TTC549 (cell line): Measurements from ENCODE around the gene TTLL3.
"Not testable (repeated sequence)": the region's sequence is repeated elsewhere in the genome, so short reads cannot be mapped to it uniquely, and the experiment has no call there.

ENCODE experiments used
- FAIRE-seq: peaks from 2 replicates; lab custom pipeline; 2012; peaks lifted over from hg19 to GRCh38; lab: Jason Lieb, UNC

Gene TTLL3, protein sequence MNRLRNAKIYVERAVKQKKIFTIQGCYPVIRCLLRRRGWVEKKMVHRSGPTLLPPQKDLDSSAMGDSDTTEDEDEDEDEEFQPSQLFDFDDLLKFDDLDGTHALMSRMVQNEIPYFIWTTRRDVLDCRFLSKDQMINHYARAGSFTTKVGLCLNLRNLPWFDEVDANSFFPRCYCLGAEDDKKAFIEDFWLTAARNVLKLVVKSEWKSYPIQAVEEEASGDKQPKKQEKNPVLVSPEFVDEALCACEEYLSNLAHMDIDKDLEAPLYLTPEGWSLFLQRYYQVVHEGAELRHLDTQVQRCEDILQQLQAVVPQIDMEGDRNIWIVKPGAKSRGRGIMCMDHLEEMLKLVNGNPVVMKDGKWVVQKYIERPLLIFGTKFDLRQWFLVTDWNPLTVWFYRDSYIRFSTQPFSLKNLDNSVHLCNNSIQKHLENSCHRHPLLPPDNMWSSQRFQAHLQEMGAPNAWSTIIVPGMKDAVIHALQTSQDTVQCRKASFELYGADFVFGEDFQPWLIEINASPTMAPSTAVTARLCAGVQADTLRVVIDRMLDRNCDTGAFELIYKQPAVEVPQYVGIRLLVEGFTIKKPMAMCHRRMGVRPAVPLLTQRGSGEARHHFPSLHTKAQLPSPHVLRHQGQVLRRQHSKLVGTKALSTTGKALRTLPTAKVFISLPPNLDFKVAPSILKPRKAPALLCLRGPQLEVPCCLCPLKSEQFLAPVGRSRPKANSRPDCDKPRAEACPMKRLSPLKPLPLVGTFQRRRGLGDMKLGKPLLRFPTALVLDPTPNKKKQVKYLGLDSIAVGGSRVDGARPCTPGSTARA

DNA sequence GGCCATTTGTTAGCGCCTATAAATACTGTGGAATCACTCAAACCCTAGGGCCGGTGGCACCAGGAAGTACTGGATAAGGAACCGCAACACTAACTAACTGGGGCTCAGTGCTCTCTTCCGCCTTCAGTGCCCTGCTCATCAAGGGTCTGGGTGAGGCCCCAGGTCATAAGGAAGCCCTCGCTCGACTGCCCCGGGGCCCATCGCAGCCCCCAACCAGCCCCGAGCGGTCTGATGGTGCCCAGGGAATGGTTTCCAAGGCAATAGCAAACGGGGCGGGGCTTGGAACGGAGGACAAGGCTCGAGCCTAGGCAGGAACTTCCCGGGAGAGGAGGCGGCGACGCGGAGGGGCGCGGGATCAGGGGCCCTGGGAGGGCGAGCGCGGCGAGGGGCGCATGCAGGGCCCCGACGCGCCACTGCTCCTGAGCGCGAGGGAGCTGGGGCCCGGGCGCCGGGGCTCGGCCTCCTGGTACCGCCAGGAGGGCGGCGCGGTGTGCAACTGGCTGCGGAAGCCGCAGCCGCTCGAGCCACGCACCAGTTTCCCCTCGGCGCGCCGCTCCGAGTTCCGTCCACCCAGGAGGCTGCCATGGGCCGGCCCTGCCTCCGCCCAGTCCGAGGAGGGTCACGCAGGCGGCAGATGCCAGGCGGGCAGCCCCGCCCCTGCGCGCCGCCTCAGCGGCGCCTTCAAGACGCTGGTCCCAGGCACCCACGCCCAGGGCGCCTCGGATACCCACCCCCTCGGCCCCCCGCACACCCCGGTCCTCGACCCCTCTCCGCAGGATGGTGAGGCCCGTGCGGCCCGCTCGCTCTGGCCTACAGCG, at the start of gene TTLL3:
TSS of gene TTLL3 (plus strand) at position 648 of the 818 bp plus-strand sequence. CDS start 400 bp downstream, outside the sequence.
- no peak for FAIRE-seq

DNA sequence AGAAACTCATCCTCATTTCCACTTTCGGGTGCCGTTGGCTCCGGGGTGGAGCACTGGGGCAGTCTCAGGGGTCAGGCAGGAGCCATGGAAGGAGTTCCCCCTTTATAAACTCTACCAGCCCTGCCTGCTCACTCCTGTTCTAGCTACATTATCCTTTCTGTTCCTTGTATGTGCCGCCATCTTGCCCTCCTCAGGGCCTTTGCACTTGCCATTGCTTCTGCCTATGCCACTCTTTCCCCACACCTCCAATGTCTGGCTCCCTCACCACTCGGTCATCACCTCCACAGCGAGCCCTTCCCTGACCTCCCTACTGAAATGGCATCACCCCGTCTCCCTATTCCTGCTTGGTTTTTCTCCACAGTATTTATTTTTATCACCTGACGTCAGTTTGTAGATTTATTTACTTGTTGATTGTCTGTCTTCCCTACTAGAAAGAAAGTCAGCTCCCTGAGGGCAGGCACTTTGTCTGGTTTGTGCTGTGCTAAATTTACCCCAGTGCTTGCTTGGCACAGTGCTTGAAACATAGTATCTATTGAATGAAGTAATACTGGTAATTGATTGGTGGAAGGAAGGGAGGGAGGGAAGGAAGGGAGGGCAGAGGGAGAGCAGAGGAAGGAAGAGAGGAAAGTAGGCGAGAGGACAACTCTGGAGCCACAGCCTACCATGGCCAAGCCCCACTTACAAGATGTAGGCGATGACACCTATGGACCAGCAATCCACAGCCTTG, 49.1 kb upstream of the TTLL3 start:
- no peak for FAIRE-seq

DNA sequence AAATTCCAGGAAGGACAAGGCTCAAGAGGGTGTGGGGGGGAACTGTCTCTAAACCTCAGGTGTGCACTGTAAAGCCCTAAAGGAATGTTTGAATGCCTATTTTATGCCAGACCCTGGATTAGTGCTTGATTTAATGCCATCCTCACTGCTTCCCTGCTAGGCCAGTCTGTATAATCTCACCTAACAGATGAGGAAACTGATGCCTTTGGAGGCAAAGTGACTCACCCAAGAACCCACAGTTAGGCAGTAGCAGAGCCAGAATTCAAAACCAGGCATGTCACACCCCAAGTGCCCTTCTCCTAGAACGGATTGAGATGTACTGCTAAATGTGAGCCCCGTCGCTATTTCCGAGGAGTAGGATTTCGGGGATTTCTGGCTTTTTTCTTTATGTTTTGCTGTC, 48.1 kb upstream of the TTLL3 start:
- no peak for FAIRE-seq

DNA sequence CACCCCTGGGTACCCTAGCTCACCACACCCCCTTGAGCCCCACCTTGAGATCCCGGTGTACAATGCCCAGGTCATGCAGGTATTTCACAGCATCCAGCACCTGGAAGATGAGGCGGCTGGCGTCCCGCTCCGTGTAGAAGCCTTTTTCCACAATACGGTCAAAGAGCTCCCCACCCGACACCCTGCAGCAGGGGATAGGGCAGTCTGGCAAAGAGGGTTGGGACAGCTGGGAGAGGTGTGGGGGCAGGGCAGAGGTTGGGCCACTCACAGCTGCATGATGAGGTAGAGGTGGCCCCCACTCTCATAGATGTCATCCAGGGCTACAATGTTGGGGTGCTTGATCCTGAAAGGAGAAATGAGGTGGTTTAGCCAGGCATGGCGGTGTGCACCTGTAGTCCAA, 47.2 kb upstream of the TTLL3 start:
- no peak for FAIRE-seq

DNA sequence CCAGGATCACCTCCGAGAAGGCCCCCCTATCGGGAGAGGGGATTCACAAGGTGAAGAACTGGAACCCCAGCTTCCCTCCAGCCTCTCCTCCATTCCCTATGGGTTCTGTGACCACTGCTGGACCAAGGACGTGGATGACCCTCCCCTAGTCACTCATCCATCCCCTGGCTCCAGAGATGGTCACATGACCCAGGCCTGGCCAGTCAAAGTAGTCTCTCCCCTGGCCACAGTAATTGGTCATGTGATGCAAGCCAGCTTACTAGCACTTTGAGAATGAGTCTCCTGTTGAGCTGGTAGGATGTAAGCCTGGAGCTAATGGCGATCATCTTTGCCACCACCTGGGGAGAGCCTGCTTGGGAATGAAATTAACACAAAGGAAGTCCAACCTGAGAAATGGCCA, 44.2 kb upstream of the TTLL3 start:
- FAIRE-seq, result no peak

DNA sequence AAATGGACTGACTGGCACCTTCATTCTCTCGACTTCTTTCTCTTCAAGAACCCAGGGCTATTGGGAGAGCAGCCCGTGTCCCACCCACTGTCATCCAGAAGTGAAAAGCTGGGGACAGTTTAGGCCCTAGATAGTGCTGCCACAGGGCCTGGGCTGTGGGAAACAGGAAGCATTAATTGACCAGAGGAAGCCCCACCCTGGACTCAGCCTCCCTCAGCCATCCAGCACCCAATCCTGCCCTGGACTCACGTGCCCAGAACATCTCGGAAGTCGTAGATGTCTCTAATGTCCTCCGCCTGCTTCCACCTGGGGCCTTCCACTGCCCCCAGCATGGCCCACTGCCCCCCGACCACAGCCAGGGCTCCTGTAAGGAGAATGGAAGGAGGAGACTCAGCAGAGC, 42.6 kb upstream of the TTLL3 start:
- FAIRE-seq, result no peak

DNA sequence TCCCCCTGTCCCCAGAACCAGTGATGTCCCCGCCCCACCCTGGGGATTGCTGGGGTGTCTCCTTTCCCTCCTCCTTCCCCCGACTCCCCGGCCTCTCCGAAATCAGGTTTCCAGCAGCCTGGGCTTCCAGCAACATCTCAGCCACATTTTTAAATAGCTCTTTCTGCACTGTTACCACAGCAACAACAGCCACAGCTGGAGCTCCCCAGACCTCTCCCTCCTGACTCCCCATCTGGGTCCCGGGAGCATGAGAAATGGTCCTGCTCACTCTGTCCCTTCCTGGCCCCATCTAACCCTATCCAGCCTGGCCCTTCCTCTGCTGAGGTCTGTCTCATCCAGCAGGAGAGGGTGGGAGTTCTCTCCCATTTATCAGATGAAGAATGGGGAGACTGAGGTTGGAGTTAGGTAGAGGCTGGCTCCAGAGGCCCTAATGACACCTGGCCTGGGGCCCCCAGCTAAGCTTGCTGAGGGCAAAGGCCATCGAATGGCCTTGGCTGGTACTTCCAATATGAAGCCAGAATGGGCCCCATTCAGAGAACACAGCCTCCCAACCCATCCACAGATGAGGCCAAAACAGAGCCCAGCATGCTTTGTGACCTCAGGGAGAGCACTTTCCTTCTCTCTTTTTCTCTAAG, 41.8 kb upstream of the TTLL3 start:
- FAIRE-seq, result no peak

DNA sequence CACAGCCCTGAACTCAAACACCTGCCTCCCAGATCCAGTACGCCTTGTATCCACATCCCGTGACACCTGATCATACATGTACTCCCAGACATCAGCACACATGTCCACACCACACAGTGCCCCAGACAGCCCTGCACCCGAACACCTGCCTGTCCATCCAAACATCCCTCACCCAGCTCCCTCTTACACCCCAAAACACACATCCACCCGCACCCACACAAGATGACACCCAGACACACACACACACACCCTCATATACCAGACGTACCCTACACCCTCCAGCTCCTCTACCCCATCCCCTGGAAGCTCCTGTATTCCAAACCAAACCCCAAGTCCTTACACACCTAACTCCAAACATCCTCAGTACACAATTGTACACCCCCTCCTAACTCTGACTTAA, 41.0 kb upstream of the TTLL3 start:
- FAIRE-seq, result no peak

DNA sequence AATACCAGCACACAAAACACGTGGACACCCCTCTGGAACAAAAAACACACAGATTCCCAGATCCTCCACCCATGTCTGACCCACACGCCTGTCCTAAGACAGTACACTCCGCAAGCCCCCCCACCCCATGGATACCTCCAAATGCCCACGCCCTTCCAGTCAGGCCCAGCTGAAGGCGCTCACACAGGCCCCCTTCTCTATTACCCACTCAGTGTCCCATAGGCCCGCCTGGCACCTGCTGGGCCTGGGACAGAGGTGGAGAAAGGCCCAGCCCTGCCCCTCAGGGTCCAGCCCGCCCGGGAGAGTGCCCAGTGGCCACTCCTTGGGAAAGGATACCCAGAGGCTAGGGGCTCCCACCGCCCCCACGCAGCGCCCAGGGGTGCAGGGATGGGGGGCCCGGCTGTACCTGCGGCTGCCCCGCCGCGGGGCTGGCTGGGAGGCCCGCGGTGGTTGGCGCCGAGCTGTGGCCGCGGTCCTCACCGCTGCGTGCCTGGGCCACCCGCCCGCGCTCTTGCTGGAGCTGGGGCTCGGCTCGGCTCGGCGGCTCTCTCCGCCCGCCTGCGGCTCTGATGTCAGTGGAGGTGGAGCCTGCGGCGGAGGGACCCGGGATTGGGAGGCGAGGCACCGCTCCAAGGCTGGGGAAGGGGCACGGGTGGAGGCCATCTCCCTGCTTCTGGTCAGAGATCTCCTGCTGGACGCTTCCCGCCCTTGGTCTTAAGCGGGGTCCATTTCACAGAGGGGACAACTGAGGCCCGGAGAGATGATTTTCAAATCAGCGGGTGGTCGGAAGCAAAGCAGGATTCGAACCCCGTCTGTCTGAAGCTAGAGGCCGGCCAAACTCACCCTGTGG, 40.4 kb upstream of the TTLL3 start, which contains the start of gene CAMK1:
TSS of gene CAMK1 (minus strand) at position 522 of the 850 bp plus-strand sequence. CDS start 2,198 bp downstream, outside the sequence.
- FAIRE-seq, result no peak

DNA sequence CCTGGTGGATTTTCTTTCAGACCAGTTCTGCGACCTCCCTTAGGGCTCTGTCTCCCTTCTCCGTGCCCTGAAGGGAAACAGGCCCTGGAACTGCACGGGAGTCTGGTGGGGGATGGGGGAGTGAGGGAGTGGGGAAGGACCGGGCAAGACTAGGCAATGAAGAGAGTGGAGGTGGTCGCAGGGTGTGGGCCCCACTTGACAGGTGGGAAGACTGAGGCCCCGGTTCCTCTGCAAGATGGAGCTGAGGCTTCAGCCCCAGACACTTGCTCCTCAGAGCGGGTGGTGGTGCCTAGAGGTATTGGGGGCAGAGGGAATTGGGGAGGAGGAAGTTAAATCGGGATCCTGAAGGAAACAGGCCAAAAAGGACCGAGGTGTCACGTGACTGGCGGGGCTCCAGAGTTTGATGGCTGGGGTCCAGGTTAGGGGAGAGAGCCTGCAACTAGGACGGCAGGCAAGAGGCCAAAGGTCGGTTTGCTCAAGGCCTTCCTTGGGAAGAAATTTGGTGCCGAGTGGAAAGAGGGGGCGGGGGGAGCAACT, 39.7 kb upstream of the TTLL3 start:
- no peak for FAIRE-seq

DNA sequence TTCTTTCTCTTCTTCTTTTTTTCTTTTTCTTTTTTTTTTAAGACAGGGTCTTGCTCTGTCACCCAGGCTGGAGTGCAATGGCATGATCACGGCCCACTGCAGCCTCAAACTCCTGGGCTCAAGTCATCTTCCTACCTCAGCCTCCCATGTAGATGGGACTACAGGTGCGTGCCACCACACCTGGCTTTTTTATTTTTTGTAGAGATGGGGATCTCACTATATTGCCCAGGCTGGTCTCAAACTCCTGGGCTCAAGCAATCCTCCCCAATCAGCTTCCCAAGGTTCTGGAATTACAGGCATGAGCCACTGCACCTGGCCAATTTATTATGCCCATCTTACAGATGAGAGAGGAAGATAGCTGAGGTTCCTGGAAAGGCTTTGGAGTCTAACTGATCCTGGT, 39.1 kb upstream of the TTLL3 start:
- FAIRE-seq, result not testable (repeated sequence)

DNA sequence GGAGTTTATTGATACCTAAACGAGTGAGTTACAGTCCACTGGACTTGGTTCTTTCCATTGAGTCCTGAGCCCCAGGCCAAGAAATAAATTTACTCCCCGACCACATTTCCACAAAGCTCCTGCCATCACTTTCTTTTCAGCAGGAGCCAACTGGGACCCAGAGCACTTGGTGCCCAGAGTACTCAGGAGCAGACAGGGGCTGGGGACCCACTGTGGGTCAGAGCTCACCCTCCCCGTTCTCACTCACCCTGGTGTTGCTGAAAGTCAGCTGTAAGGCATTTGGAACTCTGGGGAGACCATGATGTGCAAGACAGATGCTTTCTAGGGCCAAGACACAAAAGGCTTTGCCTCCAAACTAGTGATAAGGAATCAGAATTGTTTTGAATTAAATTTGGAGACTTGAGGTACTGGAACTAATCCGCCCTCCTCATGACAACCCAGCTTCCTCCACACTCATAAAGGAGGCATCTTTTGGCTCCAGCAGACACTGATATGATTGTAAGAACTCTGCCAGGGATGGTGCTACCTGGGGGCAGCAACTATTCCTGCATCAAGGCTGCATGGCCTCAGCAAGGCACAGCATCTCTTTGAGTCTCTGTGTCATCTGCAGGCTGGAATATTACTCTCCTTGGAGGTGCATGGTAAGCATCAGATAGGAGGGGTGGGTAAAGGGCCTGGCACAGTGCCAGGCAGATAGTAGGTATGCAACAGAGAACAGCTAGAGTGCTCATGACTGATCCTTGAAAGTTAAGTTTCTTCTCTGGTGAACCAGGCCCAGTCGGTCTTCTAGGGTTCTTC, 33.0 kb upstream of the TTLL3 start:
- no peak for FAIRE-seq

DNA sequence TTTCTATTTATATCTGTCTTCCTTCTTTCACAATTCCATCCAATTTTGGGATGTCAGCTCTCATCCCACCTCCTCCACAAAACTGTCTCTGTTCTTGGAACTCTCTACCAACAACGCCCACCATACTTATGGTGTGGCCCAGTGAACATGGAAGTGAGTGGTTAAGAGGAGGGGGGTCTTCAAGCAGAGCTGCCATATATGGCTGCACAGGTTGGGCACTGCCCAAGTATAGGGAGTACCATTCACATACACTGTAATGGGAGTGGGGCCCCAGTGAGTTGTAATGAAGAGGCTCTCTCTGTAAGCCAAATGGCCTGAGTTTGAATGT, 32.4 kb upstream of the TTLL3 start:
- no peak for FAIRE-seq

DNA sequence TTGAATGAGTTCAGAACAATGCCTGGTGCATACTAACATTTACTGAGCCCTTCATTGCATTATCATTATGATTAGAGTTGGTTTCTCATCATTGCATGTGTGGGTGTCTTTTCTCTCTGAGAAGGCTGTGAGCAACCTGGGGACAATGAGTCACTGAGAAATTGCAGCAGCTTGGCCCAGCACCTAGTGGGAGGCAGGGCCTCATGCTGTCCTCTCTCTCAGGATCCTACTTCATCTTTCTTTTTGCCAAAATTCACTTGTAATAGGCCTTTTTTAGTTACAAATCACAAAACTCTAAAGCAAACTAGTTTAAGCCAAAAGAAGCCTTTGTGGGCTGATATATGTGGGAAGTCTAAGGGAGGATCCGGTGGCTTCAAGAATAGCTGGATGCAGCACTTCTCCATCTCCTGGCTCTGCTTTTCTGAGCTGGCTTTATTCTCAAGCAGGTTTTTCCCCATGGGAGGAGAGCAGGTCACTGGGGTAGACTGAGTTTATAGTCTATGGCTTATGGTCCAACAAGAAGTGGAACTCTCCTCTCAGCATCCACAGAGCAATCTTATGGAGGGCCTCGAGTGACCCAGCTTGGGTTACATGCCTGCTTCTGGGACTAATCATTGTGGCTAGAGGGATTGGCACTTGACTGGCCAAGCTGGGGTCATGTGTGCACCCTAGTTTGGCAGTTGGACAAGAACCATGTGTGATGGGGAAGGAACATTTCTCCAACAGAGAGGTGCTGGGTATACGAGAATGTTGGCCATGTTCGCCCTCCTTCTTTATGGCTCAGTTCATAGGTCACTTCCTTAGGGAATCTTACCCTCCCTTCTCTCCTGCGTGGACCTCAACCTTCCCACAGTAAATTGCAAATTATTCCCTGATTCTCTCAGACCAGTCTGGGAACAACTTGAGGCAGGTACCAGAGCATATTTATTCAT, 31.7 kb upstream of the TTLL3 start:
- no peak for FAIRE-seq

DNA sequence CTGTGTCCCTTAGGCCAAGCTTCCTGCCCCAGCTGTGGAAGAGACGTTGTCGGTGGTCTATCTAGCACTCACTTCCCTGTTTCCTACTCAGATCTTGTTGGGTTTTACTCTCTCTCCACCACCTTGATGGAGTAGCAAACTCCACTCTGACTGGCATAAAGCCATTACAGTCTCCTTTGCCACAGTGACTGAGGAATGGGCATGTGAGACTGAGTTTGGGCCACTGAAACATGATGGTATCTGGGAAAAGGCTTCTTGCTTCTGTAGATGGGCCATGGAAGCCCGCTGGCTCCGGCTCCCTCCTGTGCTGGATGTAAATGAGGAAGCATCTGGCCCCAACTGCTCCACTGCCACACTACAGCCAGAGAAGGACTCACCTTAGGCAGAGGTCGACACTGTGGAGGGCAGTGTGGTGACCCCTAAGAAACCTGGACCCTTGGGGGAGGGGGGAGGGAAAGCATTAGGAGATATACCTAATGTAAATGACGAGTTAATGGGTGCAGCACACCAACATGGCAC, 30.9 kb upstream of the TTLL3 start:
- FAIRE-seq, result no peak

DNA sequence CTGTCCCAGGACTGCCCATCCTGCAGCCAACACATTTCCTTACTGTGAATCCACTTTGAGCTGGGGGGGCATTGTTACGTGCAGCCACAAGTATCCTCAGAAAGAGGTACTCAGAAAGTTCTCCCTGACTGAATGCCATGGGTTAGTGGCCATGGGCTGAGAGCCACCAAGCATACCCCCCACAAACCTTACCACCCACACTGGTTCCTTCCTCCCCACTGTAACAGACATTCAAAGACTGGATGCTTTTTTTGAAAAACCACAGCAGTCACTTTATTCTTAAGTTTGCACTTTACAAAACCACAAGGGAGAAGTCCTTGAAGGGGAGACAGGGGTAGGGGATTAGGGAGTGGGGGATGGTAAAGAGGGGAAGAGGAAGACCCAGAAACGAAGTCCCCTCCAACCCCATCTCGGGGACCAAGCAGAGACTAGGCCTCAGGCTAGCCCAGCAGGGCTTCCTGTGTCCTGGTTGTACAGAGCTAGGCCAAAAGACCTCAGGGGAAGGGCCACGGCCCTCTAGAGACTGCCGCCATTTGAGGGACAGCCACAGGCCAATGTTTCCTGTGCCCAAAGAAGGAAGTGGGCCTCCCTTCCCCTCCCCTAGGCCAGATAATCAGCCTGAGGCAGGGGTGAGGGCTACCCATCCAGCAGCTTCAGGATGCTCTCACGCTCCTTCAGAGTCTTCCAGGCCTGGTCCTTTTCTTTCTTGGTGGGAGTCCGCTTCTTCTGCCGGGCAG, 30.2 kb upstream of the TTLL3 start:
- no peak for FAIRE-seq

DNA sequence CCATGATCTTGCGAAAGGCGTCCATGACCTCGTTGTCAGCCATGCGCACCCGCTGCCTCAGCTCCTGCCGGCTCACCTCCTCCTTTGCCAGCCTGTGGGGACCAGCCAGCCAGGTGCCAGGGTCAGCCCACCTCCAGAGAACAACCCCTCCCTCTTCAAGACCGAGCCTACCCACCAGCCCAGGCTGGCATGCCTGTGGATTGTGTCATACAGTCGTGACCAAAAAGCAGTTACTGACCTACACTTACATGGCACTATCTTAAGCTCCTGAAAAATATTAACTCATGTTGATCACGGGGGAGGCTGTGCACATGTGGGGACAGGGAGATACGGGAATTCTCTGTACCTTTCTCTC, 29.6 kb upstream of the TTLL3 start:
- no peak for FAIRE-seq
